A549 treated with CpdA at 1 μM for 4 hours (cell line): ENCODE measurements around the gene INPP5F. TPM values are rescaled to one million over a fixed set of nuclear protein-coding genes. Genes with fewer than 3 reads are reported as not detected.

ENCODE experiments used
- total RNA-seq: library from RNA; stranded (reverse); fragments of 200-300 nt; extraction: Qiagen RNA extraction; gene quantifications from 5 replicates; pipeline ENCODE4 v1.2.3, GENCODE V29; 2022; ENCODE audit warnings: low read depth

The INPP5F gene
- total RNA-seq, result 7.0 to 8.9 TPM (median 8.1 TPM) in 5 replicates

GRCh38 chr10:119725828-119726675 lies at the start of gene INPP5F:
INPP5F (plus strand) TSS chr10:119726050; CDS start chr10:119726263, 213 bp downstream.

GRCh38 chr10:119872610-119872859 lies 146.7 kb downstream of the INPP5F start, which contains the start of gene MCMBP:
MCMBP (minus strand) TSS chr10:119872843; CDS start chr10:119872584, 259 bp downstream.

Other genes starting within 250 kb of the INPP5F start
- gene RGS10, start 183.3 kb upstream of the INPP5F start, total RNA-seq, result 46.5 to 53.1 TPM (median 47.9 TPM) in 5 replicates
- 94.7 to 103 TPM (median 101 TPM) in 5 replicates for gene TIAL1, start 129.1 kb upstream of the INPP5F start, total RNA-seq
- gene BAG3, start 74.7 kb upstream of the INPP5F start, total RNA-seq, result 111 to 166 TPM (median 144 TPM) in 5 replicates
- 78.2 to 89.4 TPM (median 86.6 TPM) in 5 replicates for gene MCMBP, start 146.8 kb downstream of the INPP5F start, total RNA-seq
- 41.8 to 50.8 TPM (median 49.5 TPM) in 5 replicates for gene SEC23IP, start 166.7 kb downstream of the INPP5F start, total RNA-seq